A673 (cell line): Measurements from ENCODE around the gene NT5M. TPM values are rescaled to one million over a fixed set of nuclear protein-coding genes. Genes with fewer than 3 reads are reported as not detected.

ENCODE experiments used
- BruUV-seq: library from RNA; stranded (reverse); fragments of 400-500 nt; replicated peaks from 2 replicates; lab custom pipeline; 2021; lab: Mats Ljungman, UMichigan
- CTCF ChIA-PET: fragments of 300-600 bp; sonication (Branson Sonifier 250); formaldehyde crosslinking; loops from one replicate; lab custom pipeline; 2022; ENCODE audit warnings: antibody characterized with exemption; lab: Charles Lee
- POLR2A ChIA-PET: fragments of 300-600 bp; sonication (Branson Sonifier 250); formaldehyde crosslinking; loops from one replicate; lab custom pipeline; 2022; ENCODE audit warnings: antibody characterized with exemption; ENCODE audit not compliant: low non-redundant PET; lab: Charles Lee
- DNase-seq: peaks from one replicate; pipeline ENCODE4 v3.0.0-alpha.2; 2015; ENCODE audit warnings: low spot score
- H3K27ac ChIP-seq: fragments of 200-600 bp; sonication (generic); 2 replicates; pipeline ENCODE4 v1.5.1; 2016; ENCODE audit warnings: mixed run types, low read depth, mild to moderate bottlenecking, mixed read lengths, antibody characterized with exemption, low read length; ENCODE audit not compliant: poor library complexity, severe bottlenecking
- H3K27me3 ChIP-seq: fragments of 200-600 bp; sonication (generic); replicated peaks from 2 replicates; pipeline ENCODE4 v1.6.1; 2017; ENCODE audit warnings: mixed run types, low read depth, mild to moderate bottlenecking, mixed read lengths, antibody characterized with exemption, low read length; ENCODE audit not compliant: insufficient read depth, poor library complexity
- H3K36me3 ChIP-seq: fragments of 200-600 bp; sonication (generic); 2 replicates; pipeline ENCODE4 v1.6.1; 2016; ENCODE audit warnings: mixed run types, mild to moderate bottlenecking, mixed read lengths, antibody characterized with exemption, low read length; ENCODE audit not compliant: insufficient read depth, poor library complexity, severe bottlenecking
- H3K4me1 ChIP-seq: fragments of 200-600 bp; sonication (generic); 2 replicates; pipeline ENCODE4 v1.6.1; 2017; ENCODE audit warnings: mixed run types, mild to moderate bottlenecking, mixed read lengths, antibody characterized with exemption, low read length; ENCODE audit not compliant: insufficient read depth, poor library complexity, severe bottlenecking
- H3K4me3 ChIP-seq: fragments of 200-600 bp; sonication (generic); 2 replicates; pipeline ENCODE4 v1.5.1; 2016; ENCODE audit warnings: low read depth, mixed run types, mild to moderate bottlenecking, mixed read lengths, low read length; ENCODE audit not compliant: poor library complexity, severe bottlenecking
- H3K9me3 ChIP-seq: fragments of 200-600 bp; sonication (generic); 2 replicates; pipeline ENCODE4 v1.6.1; 2016; ENCODE audit warnings: mixed run types, low read depth, mild to moderate bottlenecking, mixed read lengths, antibody characterized with exemption, low read length; ENCODE audit not compliant: poor library complexity, severe bottlenecking
- EZH2 ChIP-seq: fragments of 200-600 bp; sonication (generic); IDR thresholded peaks from 2 replicates; pipeline ENCODE4 v1.6.1; 2017; ENCODE audit warnings: borderline replicate concordance, low read depth, mild to moderate bottlenecking, mixed read lengths, antibody characterized with exemption, low read length; ENCODE audit not compliant: poor library complexity, severe bottlenecking
- intact Hi-C: fragments of 100-400 bp; cut with micrococcal nuclease; formaldehyde crosslinking; loops from one replicate; pipeline ENCODE4 v1.10.0; 2022; ENCODE audit not compliant: unreplicated experiment
- total RNA-seq: library from RNA; stranded (reverse); gene quantifications from 2 replicates; pipeline ENCODE4 v1.2.3, GENCODE V29; 2021
- TF ChIP-seq, protein P1 (sequence below): fragments of 300-800, 200-600 bp; sonication (generic); conservative IDR thresholded peaks from 2 replicates; pipeline ENCODE4 v1.5.1; 2017; ENCODE audit warnings: low read depth, mild to moderate bottlenecking, antibody characterized with exemption, low read length, moderate library complexity, mixed read lengths

Gene NT5M
- total RNA-seq, 1 experiment from 2014 or later, result 2.6 TPM

DNA sequence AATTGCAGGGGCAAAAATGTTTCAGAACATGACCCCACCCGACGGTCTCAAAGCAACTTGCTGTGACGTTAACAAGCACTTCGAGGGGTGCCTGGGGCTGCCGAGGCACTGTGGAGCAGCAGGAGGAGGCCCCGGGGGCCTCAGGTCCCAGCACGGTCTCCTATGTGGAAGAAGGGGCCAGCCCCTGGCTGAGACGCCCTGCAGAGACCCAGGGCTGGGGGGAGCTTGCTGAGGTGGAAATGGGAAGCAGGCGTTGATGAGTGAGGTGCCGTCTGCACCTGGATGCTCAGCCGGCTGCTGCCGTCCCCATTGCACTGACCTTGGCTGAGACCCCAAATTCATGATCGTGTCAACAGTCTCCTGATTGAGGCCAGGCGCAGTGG, 46.5 kb downstream of the NT5M start:
- no peaks in the 10 kb centered on the region for H3K4me1 ChIP-seq
- intact Hi-C loops, result loop anchor here (10.0 kb wide), 1 partner anchor 565 kb away; no protein-coding TSS in a partner anchor
- TF ChIP-seq, protein P1, sequence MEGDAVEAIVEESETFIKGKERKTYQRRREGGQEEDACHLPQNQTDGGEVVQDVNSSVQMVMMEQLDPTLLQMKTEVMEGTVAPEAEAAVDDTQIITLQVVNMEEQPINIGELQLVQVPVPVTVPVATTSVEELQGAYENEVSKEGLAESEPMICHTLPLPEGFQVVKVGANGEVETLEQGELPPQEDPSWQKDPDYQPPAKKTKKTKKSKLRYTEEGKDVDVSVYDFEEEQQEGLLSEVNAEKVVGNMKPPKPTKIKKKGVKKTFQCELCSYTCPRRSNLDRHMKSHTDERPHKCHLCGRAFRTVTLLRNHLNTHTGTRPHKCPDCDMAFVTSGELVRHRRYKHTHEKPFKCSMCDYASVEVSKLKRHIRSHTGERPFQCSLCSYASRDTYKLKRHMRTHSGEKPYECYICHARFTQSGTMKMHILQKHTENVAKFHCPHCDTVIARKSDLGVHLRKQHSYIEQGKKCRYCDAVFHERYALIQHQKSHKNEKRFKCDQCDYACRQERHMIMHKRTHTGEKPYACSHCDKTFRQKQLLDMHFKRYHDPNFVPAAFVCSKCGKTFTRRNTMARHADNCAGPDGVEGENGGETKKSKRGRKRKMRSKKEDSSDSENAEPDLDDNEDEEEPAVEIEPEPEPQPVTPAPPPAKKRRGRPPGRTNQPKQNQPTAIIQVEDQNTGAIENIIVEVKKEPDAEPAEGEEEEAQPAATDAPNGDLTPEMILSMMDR, result no peak
- TF ChIP-seq EZH2, result no peak
- ChIA-PET CTCF (no interaction called here), POLR2A (no interaction called here)
- H3K27me3 ChIP-seq, result no peaks in the 10 kb centered on the region
- no peak overlapping the region for H3K27ac ChIP-seq
- no peaks in the 10 kb centered on the region for H3K36me3 ChIP-seq
- no peak for DNase-seq
- H3K4me3 ChIP-seq, result no peak overlapping the region
- no TSS peak for BruUV-seq
- H3K9me3 ChIP-seq, result no peaks in the 10 kb centered on the region

DNA sequence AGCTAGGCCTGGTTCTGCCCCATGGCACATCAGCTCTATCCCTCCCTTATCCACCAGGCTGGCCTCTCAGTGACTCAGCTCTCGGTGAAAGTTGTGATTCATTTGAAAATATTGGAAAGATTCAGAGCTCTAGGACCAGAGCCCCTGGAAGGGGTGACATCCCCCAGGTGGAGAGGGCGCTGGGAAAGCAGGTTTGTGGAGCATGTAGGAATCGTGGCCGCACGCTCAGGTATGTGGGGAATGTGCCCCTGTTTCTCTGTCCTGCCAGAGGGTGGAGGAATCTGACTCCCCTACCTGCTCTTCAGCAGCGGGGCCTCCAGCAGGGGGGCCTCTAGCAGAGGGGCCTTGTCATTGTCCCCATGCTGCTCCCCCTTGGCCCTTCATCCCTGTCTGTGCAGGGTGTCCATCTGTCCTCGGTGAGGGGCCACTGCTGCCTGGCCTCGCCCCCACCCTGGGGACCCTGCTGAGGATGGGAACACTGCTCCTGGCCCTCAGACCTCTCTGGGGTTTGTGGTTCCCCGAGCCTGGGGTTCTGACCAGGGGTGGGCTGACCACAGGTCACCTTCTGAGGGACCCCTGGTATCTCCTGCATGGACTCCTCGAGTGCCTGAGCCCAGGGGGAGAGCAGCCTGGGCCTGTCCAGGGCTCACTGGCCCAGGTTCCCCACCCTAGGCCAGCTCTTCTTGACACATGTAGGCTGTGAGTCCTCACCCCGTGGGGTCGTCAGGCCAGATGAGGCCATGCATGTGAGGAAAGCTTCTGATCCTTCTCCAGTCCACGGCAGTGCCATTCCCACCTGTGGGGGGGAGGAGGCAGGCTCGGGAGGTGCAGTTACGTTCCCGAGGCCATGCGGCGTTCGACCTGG, 47.5 kb downstream of the NT5M start:
- ChIA-PET CTCF (no interaction called here), POLR2A (no interaction called here)
- DNase-seq, result no peak

DNA sequence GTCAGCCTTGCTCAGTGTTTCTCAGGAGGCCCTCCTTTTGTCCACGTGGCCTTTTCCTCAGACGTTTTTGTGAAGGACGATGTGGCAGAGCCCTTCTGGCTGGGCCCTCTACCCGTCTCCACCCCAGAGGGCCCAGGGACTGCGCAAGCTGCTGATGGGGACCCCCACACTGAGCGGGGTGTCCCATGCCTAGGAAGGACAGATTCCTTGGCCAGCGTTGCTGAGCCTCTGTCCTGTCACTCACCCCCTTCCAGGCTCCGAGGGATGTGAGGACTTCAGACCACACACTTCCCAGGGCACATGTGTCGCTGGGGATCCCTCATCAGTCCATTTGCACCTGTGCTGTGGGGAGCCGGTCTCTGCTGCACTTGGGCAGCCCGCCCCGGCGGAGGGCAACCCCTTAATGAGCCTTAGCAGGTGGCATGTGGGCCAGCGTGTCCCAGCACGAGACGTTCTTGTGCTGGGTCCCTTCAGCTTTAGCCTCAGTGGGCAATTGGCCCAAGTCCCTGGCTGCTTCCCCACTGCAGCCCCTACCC, 48.3 kb downstream of the NT5M start:
- no TSS peak for BruUV-seq
- intact Hi-C loops, result loop anchor here (10.0 kb wide), 1 partner anchor 563 kb away; no protein-coding TSS in a partner anchor

More for the DNA sequence above, 47.5 kb downstream of the NT5M start:
- Histone ChIP-seq H3K4me1 (no peaks in the 10 kb centered on the region), H3K9me3 (no peaks in the 10 kb centered on the region), H3K36me3 (no peaks in the 10 kb centered on the region), H3K4me3 (no peak overlapping the region), H3K27me3 (no peaks in the 10 kb centered on the region), H3K27ac (no peak overlapping the region)
- intact Hi-C loops, result loop anchor here (10.0 kb wide), 1 partner anchor 564 kb away; no protein-coding TSS in a partner anchor
- BruUV-seq, result no TSS peak
- TF ChIP-seq, protein P1, result no peak
- TF ChIP-seq EZH2, result no peak

More for the DNA sequence above, 48.3 kb downstream of the NT5M start:
- no peak for DNase-seq
- Histone ChIP-seq H3K36me3 (no peaks in the 10 kb centered on the region), H3K4me3 (no peak overlapping the region), H3K27ac (no peak overlapping the region), H3K4me1 (no peaks in the 10 kb centered on the region), H3K9me3 (no peaks in the 10 kb centered on the region), H3K27me3 (no peaks in the 10 kb centered on the region)
- no peak for TF ChIP-seq EZH2
- TF ChIP-seq, protein P1, result no peak
- CTCF ChIA-PET, result no interaction called here
- POLR2A ChIA-PET, result interaction anchor here (0.6 kb wide), 1 partner anchor 198 kb away, joined by 4 read pairs; no protein-coding TSS in a partner anchor
